HepG2 (cell line): ENCODE data around the gene ANKIB1. TPM values are rescaled to one million over a fixed set of nuclear protein-coding genes. Genes with fewer than 3 reads are reported as not detected.
"Not testable (repeated sequence)": the region's sequence is repeated elsewhere in the genome, so short reads cannot be mapped to it uniquely, and the experiment has no call there.

Experiments
- ARID5B ChIP-seq: IDR thresholded peaks from 2 replicates; pipeline ENCODE4 v1.4.0; 2020; ENCODE audit warnings: mild to moderate bottlenecking, missing genetic modification reagents
- FOXK2 ChIP-seq: fragments of 450-650 bp; IDR thresholded peaks from 2 replicates; pipeline ENCODE4 v1.6.1; 2016
- HNF4A ChIP-seq: sonication (generic); formaldehyde crosslinking; IDR thresholded peaks from 2 replicates; pipeline ENCODE4 v1.4.0; 2020; ENCODE audit warnings: missing genetic modification reagents
- NCOR1 ChIP-seq: fragments of 200-600 bp; sonication (generic); IDR thresholded peaks from 2 replicates; pipeline ENCODE4 v1.7.0; 2017; ENCODE audit warnings: antibody characterized with exemption, low read length, borderline replicate concordance
- NR2F1 ChIP-seq, 2 experiments: fragments of 450-650 bp in 1 of 2; formaldehyde crosslinking in 1 of 2; IDR thresholded peaks; 2 replicates each; pipeline versions ENCODE4 v1.5.0 to v1.6.1; 2016 to 2020; ENCODE audit warnings: mild to moderate bottlenecking in 1 of 2, missing compliant biosample characterization in 1 of 2, missing genetic modification reagents in 1 of 2, moderate library complexity in 1 of 2
- NR2F2 ChIP-seq: IDR thresholded peaks from 2 replicates; pipeline ENCODE4 v1.6.1; 2012; ENCODE audit warnings: low read depth, inconsistent platforms, borderline replicate concordance
- PAXIP1 ChIP-seq: sonication (generic); formaldehyde crosslinking; conservative IDR thresholded peaks from 2 replicates; pipeline ENCODE4 v1.4.0; 2020; ENCODE audit warnings: mild to moderate bottlenecking, missing genetic modification reagents, moderate library complexity
- RARA ChIP-seq: IDR thresholded peaks from 2 replicates; pipeline ENCODE4 v1.6.1; 2016; ENCODE audit warnings: missing genetic modification reagents, missing compliant biosample characterization
- SOX13 ChIP-seq, 3 experiments: fragments of 450-650 bp in 1 of 3; sonication (generic) in 1 of 3; formaldehyde crosslinking in 1 of 3; IDR thresholded peaks in 2 of 3; conservative IDR thresholded peaks in 1 of 3; 2 replicates each; pipeline versions ENCODE4 v1.5.0 to v1.6.1; 2016 to 2020; ENCODE audit warnings: antibody characterized with exemption in 1 of 3, mild to moderate bottlenecking in 1 of 3, missing compliant biosample characterization in 1 of 3, missing genetic modification reagents in 1 of 3, moderate library complexity in 1 of 3
- SOX5 ChIP-seq: IDR thresholded peaks from 2 replicates; pipeline ENCODE4 v1.6.1; 2016; ENCODE audit warnings: borderline replicate concordance
- SOX6 ChIP-seq, 2 experiments: fragments of 450-650 bp in 1 of 2; sonication (generic) in 1 of 2; formaldehyde crosslinking in 1 of 2; IDR thresholded peaks; 2 replicates each; pipeline versions ENCODE4 v1.4.0 to v1.6.1; 2017 to 2020; ENCODE audit warnings: antibody characterized with exemption in 1 of 2, mild to moderate bottlenecking in 1 of 2, missing genetic modification reagents in 1 of 2
- ZMYM4 ChIP-seq: sonication (generic); formaldehyde crosslinking; IDR thresholded peaks from 2 replicates; pipeline ENCODE4 v1.8.1; 2023; ENCODE audit warnings: mild to moderate bottlenecking, missing genetic modification reagents
- polyA plus RNA-seq, 8 experiments: library from polyadenylated mRNA; depleted of rRNA in 3 of 8; stranded (reverse) in 7 of 8; unstranded in 1 of 8; fragments of >200 nt; fragmentation: Illumina TruSeq in 4 of 8; extraction: Trizol in 4 of 8; gene quantifications; 2 replicates each; pipeline versions ENCODE4 v1.2.1 to v1.2.3, GENCODE V29; 2011 to 2016; ENCODE audit warnings: low read depth in 4 of 8, missing spikeins in 1 of 8, mixed read lengths in 1 of 8; ENCODE audit not compliant: insufficient read depth in 1 of 8
- total RNA-seq, 5 experiments: library from RNA; depleted of rRNA; stranded (reverse); fragments of >200 nt; fragmentation: Illumina TruSeq; extraction: Trizol; gene quantifications; 2 replicates each; pipeline ENCODE4 v1.2.3, GENCODE V29; 2016; ENCODE audit warnings: low read depth in 1 of 5

ANKIB1 gene
- total and polyA plus RNA-seq, 2 of the 13 experiments (the other 11 are each of a cell fraction or from before 2014, with no cell fraction given), result 28.7 to 29.6 TPM

- TF ChIP-seq PAXIP1 (CRISPR knock-in tag) (peak; percentile 78), FOXK2 (0 out of 2 replicates have a peak, but pooled peaks have one; percentile 23), NR2F1 (CRISPR knock-in tag; IDR thresholded peaks at IDR 0.05) (0 out of 4 replicates have a peak, but pooled peaks of 1 of the 2 experiments have one; percentile 13), ZMYM4 (CRISPR knock-in tag) (peak; percentile 17; the same call in 1 of the 2 replicates), RARA (0 out of 2 replicates have a peak, but pooled peaks have one; percentile 7), SOX6 (CRISPR knock-in tag; IDR thresholded peaks at IDR 0.05) (peak; percentile 90), NCOR1 (peak; percentile 52; the same call in 1 of the 2 replicates), SOX13 (IDR thresholded peaks at IDR 0.05) (peak; percentile 54; the same call in 1 of the 2 replicates), SOX13 (CRISPR knock-in tag; conservative IDR thresholded peaks at IDR 0.05 in 1 of 2, IDR thresholded peaks at IDR 0.05 in 1 of 2) (peak in 1 of 2 experiments; percentile 83; a peak in 2 of 4 replicates), ARID5B (CRISPR knock-in tag) (peak; percentile 28; the same call in 1 of the 2 replicates), HNF4A (CRISPR knock-in tag) (peak; percentile 70), SOX5 (CRISPR knock-in tag) (peak; percentile 55; the same call in 1 of the 2 replicates), NR2F2 (peak; percentile 47; the same call in 1 of the 2 replicates)
- not testable (repeated sequence) for TF ChIP-seq SOX6 (IDR thresholded peaks at IDR 0.05)
Observed at GRCh38 chr7:92442720-92443119, 196.9 kb downstream of the ANKIB1 start (continued).
